Spinal cord (tissue), 10 donors: ENCODE data around the gene DUSP10. TPM values are rescaled to one million over a fixed set of nuclear protein-coding genes. Genes with fewer than 3 reads are reported as not detected.

Experiments used
- DNase-seq, 6 donors: peaks; one replicate each; pipeline versions ENCODE4 v3.0.0 to v3.0.0-alpha.2; 2013 to 2015; ENCODE audit warnings: low spot score in 6 of 6, low read depth in 4 of 6
- H3K27ac ChIP-seq: one replicate; pipeline ENCODE4 v1.5.1; 2013; ENCODE audit warnings: low read depth, low read length, control low read depth
- H3K27me3 ChIP-seq: one replicate; pipeline ENCODE4 v1.6.1; 2013; ENCODE audit warnings: low read length; ENCODE audit not compliant: control insufficient read depth, insufficient read depth
- H3K36me3 ChIP-seq: one replicate; pipeline ENCODE4 v1.6.1; 2013; ENCODE audit warnings: low read length; ENCODE audit not compliant: control insufficient read depth, insufficient read depth
- H3K4me1 ChIP-seq: one replicate; pipeline ENCODE4 v1.6.1; 2013; ENCODE audit warnings: low read length; ENCODE audit not compliant: control insufficient read depth, insufficient read depth
- H3K4me3 ChIP-seq: one replicate; pipeline ENCODE4 v1.5.1; 2013; ENCODE audit warnings: low read depth, low read length, control low read depth
- H3K9me3 ChIP-seq: one replicate; pipeline ENCODE4 v1.6.1; 2013; ENCODE audit warnings: low read length; ENCODE audit not compliant: control insufficient read depth, insufficient read depth
- WGBS: methylation state at CpG from one replicate; pipeline ENCODE4 v1.1.5; 2013; ENCODE audit warnings: missing lambda C conversion rate; ENCODE audit not compliant: insufficient coverage; 5-methylcytosine and 5-hydroxymethylcytosine counted together
- polyA plus RNA-seq, 2 donors: library from polyadenylated mRNA; unstranded; fragments of 120-200 nt; gene quantifications; one replicate each; pipeline ENCODE4 v1.2.1, GENCODE V29; 2013; ENCODE audit not compliant: insufficient read length in 2 of 2
- total RNA-seq, 2 donors: library from RNA; depleted of rRNA in 1 of 2; stranded (reverse); fragments of 120-200 nt in 1 of 2; fragments of >200 nt in 1 of 2; gene quantifications; one replicate each; pipeline versions ENCODE4 v1.2.3 to v1.2.4, GENCODE V29; 2013 to 2014
- donor health status: healthy.

Gene DUSP10
- total and polyA plus RNA-seq, 4 donors: 4.1 to 9.6 (median 5.7) TPM

DNA sequence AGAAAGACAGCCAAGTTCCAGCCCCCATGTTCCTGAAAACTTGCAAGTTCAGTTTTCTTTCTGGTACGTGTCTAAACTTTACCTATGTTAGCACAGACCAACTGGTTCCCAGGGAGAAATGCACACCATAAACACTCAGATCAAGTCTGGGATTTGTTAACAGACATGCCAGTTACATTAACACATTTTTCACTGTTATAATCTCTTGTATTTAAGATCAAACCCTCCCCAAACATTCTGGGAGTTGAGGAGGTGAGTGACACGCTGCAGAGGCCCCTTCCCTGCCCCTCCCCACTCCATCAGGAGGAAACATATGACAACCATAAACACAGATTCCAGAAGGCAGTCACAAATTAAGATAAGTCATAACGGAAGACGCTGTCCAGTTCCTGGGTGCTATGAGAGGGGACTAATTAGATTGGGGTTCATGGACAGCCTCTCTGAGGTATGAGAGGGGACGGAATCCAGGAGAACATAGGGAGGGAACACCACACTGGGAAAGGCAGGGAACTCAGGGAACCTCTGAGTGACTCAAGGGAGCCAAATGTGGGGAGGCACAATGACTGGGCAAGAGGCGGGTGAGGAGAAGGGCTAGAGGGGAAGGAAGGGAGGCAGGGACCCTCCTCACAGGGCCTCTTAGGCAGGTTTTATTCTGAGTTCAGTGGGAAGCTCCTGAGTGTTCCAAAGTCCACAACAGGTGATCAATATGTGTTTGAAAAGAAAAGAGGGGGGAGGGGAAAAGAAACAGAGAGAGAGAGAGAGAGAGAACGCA is 25.0 kb downstream of the DUSP10 start:
- Histone ChIP-seq H3K4me1 (peaks cover 2% of the 10 kb centered on the region), H3K4me3 (no peak overlapping the region)
- no peak for DNase-seq

GRCh38 chr1:221715321-221716169 is 26.3 kb downstream of the DUSP10 start:
- H3K4me3 ChIP-seq: no peak overlapping the region
- peaks cover 2% of the 10 kb centered on the region for H3K4me1 ChIP-seq
- H3K27ac ChIP-seq: no peak overlapping the region
- no peaks in the 10 kb centered on the region for H3K9me3 ChIP-seq
- no CpG with 5 or more reads among the region's 2 CpGs for WGBS
- H3K27me3 ChIP-seq: no peaks in the 10 kb centered on the region
- no peaks in the 10 kb centered on the region for H3K36me3 ChIP-seq
- peak in 1 of 6 donors; percentile 78 for DNase-seq

More for the DNA sequence above, 25.0 kb downstream of the DUSP10 start:
- 85% methylated on average over 5 of the region's 7 CpGs for WGBS
- H3K27me3 ChIP-seq: no peaks in the 10 kb centered on the region
- H3K27ac ChIP-seq: no peak overlapping the region
- no peaks in the 10 kb centered on the region for H3K9me3 ChIP-seq
- no peaks in the 10 kb centered on the region for H3K36me3 ChIP-seq

DNA sequence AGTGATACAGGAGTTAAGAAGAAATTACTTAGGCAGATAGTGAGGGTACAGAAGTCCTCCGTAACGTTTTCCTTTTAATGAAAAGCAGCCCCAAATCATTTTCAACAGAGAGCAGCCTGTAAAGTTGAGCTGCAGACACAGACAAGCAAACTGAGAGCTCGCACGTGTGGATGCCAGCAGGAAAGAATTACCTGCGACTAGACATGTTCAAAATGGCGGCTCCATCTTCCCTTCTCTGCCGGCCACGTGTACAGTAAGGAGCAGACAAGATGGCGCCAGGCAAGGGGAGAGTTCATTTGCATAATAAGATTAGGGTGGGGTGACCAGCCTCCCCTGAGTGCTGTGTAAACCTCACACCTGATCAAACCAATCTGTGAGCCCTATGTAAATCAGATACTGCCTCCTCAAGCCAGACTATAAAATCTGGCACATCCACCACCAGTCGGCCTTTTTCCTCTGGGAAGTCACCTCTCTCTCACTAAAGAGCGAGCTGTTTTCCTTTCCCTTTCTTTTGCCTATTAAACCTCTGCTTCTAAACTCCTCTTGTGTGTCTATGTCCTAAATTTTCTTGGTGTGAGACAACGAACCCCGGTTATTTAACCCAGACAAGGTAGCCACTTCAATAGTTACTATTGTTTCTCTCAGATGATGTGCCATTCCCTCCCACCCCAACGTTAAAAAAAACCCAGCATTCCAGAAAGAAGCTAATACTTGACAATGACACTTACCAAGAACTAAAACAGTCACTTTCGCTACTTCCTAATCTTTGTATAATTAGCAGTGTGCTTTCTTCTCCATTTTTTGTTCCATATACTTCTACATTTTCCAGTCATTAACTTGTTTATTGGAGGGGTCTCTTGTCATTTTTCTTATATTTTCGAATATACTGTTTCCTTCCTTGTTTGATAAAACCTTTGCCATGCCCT is 27.4 kb downstream of the DUSP10 start:
- DNase-seq: no peak
- Histone ChIP-seq H3K4me1 (peaks cover 2% of the 10 kb centered on the region), H3K9me3 (no peaks in the 10 kb centered on the region), H3K4me3 (no peak overlapping the region), H3K27me3 (no peaks in the 10 kb centered on the region), H3K27ac (no peak overlapping the region), H3K36me3 (no peaks in the 10 kb centered on the region)
- 79% methylated on average over 7 of the region's 16 CpGs for WGBS

GRCh38 chr1:221712776-221713431 is 29.0 kb downstream of the DUSP10 start:
- H3K9me3 ChIP-seq: no peaks in the 10 kb centered on the region
- peaks cover 2% of the 10 kb centered on the region for H3K4me1 ChIP-seq
- no peak overlapping the region for H3K4me3 ChIP-seq
- no peaks in the 10 kb centered on the region for H3K27me3 ChIP-seq
- no peak overlapping the region for H3K27ac ChIP-seq
- DNase-seq: no peak
- no CpG with 5 or more reads among the region's 3 CpGs for WGBS
- no peaks in the 10 kb centered on the region for H3K36me3 ChIP-seq

GRCh38 chr1:221712198-221712684 is 29.6 kb downstream of the DUSP10 start:
- DNase-seq: no peak
- no CpG with 5 or more reads among the region's 1 CpG for WGBS
- no peaks in the 10 kb centered on the region for H3K27me3 ChIP-seq
- H3K36me3 ChIP-seq: no peaks in the 10 kb centered on the region
- H3K9me3 ChIP-seq: no peaks in the 10 kb centered on the region
- no peak overlapping the region for H3K27ac ChIP-seq
- H3K4me3 ChIP-seq: no peak overlapping the region
- peaks cover 2% of the 10 kb centered on the region for H3K4me1 ChIP-seq

DNA sequence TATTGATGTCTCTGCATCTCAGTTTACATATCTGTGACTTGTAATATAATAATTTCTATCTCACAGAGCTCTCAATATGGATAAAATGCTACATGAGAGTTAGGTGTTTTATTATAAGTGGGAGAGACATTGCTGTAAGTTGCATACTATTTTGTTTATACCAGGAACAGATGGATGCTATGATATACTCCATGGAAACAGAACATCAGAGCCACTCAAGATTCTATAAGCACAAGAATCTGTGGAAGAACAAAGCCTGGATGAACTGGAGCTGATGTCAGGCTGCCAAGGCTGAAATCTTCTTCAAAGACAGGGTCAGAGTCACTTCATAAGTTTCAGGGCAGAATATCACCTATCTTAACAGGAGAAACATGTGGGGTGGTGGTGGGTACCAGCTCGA is 30.2 kb downstream of the DUSP10 start:
- no peaks in the 10 kb centered on the region for H3K9me3 ChIP-seq
- H3K27me3 ChIP-seq: no peaks in the 10 kb centered on the region
- no peaks in the 10 kb centered on the region for H3K36me3 ChIP-seq
- no peak overlapping the region for H3K4me3 ChIP-seq
- peaks cover 2% of the 10 kb centered on the region for H3K4me1 ChIP-seq
- no CpG with 5 or more reads among the region's 1 CpG for WGBS
- H3K27ac ChIP-seq: no peak overlapping the region
- peak in 1 of 6 donors; percentile 31 for DNase-seq

GRCh38 chr1:221711063-221711577 is 30.8 kb downstream of the DUSP10 start:
- peaks cover 2% of the 10 kb centered on the region for H3K4me1 ChIP-seq
- peaks cover 2% of the 10 kb centered on the region for H3K36me3 ChIP-seq
- no peak overlapping the region for H3K27ac ChIP-seq
- no peaks in the 10 kb centered on the region for H3K27me3 ChIP-seq
- no CpG with 5 or more reads among the region's 3 CpGs for WGBS
- no peak overlapping the region for H3K4me3 ChIP-seq
- no peaks in the 10 kb centered on the region for H3K9me3 ChIP-seq
- DNase-seq: peak in 2 of 6 donors; percentile 16 to 49

- no peaks in the 10 kb centered on the region for H3K9me3 ChIP-seq
- no peaks in the 10 kb centered on the region for H3K27me3 ChIP-seq
- H3K27ac ChIP-seq: no peak overlapping the region
- H3K36me3 ChIP-seq: peaks cover 4% of the 10 kb centered on the region
- H3K4me3 ChIP-seq: no peak overlapping the region
- no peaks in the 10 kb centered on the region for H3K4me1 ChIP-seq
- no peak for DNase-seq
- WGBS: no CpG with 5 or more reads among the region's 3 CpGs
These were observed 32.0 kb downstream of the DUSP10 start for GRCh38 chr1:221709854-221710253.
